SK-N-SH treated with all-trans-retinoic acid at 6 μM for 48 hours (cell line): ENCODE data around the gene FOXRED1.

Experiments used
- ATAC-seq: fragments of 200-7000 bp; cut with Tn5 transposase; 3 replicates; pipeline ENCODE4 v1.9.1; 2020; ENCODE audit warnings: mild to moderate bottlenecking, moderate library complexity
- ARNTL ChIP-seq: fragments of 450-650 bp; formaldehyde crosslinking; IDR thresholded peaks from 2 replicates; pipeline ENCODE4 v1.5.0; 2020; ENCODE audit warnings: low read depth, mild to moderate bottlenecking, moderate library complexity, borderline replicate concordance
- CSDC2 ChIP-seq: fragments of 250-450 bp; sonication (Bioruptor Pico); IDR thresholded peaks from 2 replicates; pipeline ENCODE4 v1.5.0; 2020; ENCODE audit warnings: mild to moderate bottlenecking, moderate library complexity
- ESRRG ChIP-seq: fragments of 250-450 bp; sonication (Bioruptor Pico); IDR thresholded peaks from 2 replicates; pipeline ENCODE4 v1.6.1; 2021; ENCODE audit warnings: mild to moderate bottlenecking
- GLIS3 ChIP-seq: fragments of 250-450 bp; sonication (Bioruptor Pico); IDR thresholded peaks from 2 replicates; pipeline ENCODE4 v1.5.0; 2020; ENCODE audit warnings: mild to moderate bottlenecking, moderate library complexity
- ISL1 ChIP-seq: fragments of 250-450 bp; sonication (Bioruptor Pico); IDR thresholded peaks from 2 replicates; pipeline ENCODE4 v2.1.2; 2022; ENCODE audit warnings: mild to moderate bottlenecking, moderate library complexity
- RARB ChIP-seq: fragments of 250-450 bp; sonication (Bioruptor Pico); IDR thresholded peaks from 2 replicates; pipeline ENCODE4 v1.8.0; 2021; ENCODE audit warnings: mild to moderate bottlenecking, moderate library complexity
- SNAI2 ChIP-seq: fragments of 250-450 bp; sonication (Bioruptor Pico); IDR thresholded peaks from 2 replicates; pipeline ENCODE4 v1.5.0; 2020; ENCODE audit warnings: mild to moderate bottlenecking, moderate library complexity
- TCF4 ChIP-seq: fragments of 250-450 bp; sonication (Bioruptor Pico); IDR thresholded peaks from 2 replicates; pipeline ENCODE4 v1.8.0; 2021; ENCODE audit warnings: mild to moderate bottlenecking, moderate library complexity, borderline replicate concordance
- TSHZ2 ChIP-seq: fragments of 250-450 bp; sonication (Bioruptor Pico); IDR thresholded peaks from 2 replicates; pipeline ENCODE4 v1.5.0; 2020; ENCODE audit warnings: mild to moderate bottlenecking, moderate library complexity
- ZFP3 ChIP-seq: fragments of 250-450 bp; sonication (Bioruptor Pico); IDR thresholded peaks from 2 replicates; pipeline ENCODE4 v1.5.0; 2020; ENCODE audit warnings: mild to moderate bottlenecking, moderate library complexity
- ZNF565 ChIP-seq: fragments of 450-650 bp; formaldehyde crosslinking; conservative IDR thresholded peaks from 2 replicates; pipeline ENCODE4 v1.5.0; 2020; ENCODE audit warnings: low read depth, mild to moderate bottlenecking, moderate library complexity
- ZNF70 ChIP-seq: fragments of 450-650 bp; formaldehyde crosslinking; IDR thresholded peaks from 2 replicates; pipeline ENCODE4 v1.5.0; 2020; ENCODE audit warnings: mild to moderate bottlenecking, moderate library complexity
- ZNF8 ChIP-seq: fragments of 450-650 bp; formaldehyde crosslinking; IDR thresholded peaks from 2 replicates; pipeline ENCODE4 v1.5.0; 2020; ENCODE audit warnings: mild to moderate bottlenecking, moderate library complexity
- TF ChIP-seq, protein P1 (sequence below): fragments of 250-450 bp; sonication (Bioruptor Pico); IDR thresholded peaks from 2 replicates; pipeline ENCODE4 v1.5.1; 2021; ENCODE audit warnings: mild to moderate bottlenecking, moderate library complexity
- TF ChIP-seq, protein P2 (sequence below): fragments of 250-450 bp; sonication (Bioruptor Pico); IDR thresholded peaks from 2 replicates; pipeline ENCODE4 v1.8.0; 2020; ENCODE audit warnings: mild to moderate bottlenecking, moderate library complexity, borderline replicate concordance
- TF ChIP-seq, protein P3 (sequence below): fragments of 250-450 bp; sonication (Bioruptor Pico); IDR thresholded peaks from 2 replicates; pipeline ENCODE4 v1.8.0; 2021; ENCODE audit warnings: low read depth, mild to moderate bottlenecking, moderate library complexity, borderline replicate concordance
- TF ChIP-seq, protein P4 (sequence below): fragments of 250-450 bp; sonication (Bioruptor Pico); IDR thresholded peaks from 2 replicates; pipeline ENCODE4 v1.5.1; 2020; ENCODE audit warnings: low read depth, mild to moderate bottlenecking, moderate library complexity

The FOXRED1 gene

DNA sequence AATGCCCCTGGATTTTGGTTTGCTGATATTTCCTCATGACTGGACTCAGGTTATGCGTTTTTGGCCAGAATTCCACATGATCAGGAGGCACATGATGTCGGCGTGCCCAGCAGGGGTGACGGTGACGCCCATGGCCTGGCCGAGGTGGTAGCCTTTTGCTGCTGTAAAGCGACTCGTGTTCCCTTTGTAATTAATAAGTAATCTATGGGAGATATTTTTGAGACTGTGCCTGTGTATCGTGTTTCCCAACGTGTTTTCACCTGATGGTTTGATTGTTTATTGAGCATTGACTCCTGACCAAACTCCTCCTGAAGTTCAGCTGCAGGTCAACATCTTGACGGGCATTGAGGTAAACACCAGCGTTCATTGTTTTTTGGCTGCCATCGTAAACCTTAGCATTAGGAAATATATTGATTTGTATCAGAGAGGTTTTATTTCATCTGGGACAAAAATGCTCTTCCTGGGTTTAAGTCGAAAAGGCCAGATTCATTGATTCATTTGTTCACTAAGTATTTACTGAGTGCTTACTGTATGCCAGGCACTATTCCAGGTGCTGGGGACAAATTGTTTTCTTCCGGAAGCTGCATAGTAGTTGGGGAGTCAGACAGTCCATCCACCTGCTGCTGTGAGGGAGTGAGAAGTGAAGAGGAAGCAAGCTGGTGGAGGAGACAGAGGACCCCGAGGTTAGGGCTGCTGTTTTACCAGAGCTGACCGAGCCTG lies 58.5 kb downstream of the FOXRED1 start:
- ATAC-seq = no peak
- TF ChIP-seq ISL1 (CRISPR knock-in tag) (no peak), ARNTL (CRISPR knock-in tag) (no peak), TCF4 (no peak), ZNF70 (CRISPR knock-in tag) (no peak), ZNF565 (no peak), ESRRG (no peak), ZNF8 (CRISPR knock-in tag) (no peak), SNAI2 (CRISPR knock-in tag) (no peak), ZFP3 (CRISPR knock-in tag) (no peak), RARB (CRISPR knock-in tag) (no peak), GLIS3 (CRISPR knock-in tag) (no peak), CSDC2 (CRISPR knock-in tag) (no peak), TSHZ2 (CRISPR knock-in tag) (no peak)
- TF ChIP-seq, protein P1, sequence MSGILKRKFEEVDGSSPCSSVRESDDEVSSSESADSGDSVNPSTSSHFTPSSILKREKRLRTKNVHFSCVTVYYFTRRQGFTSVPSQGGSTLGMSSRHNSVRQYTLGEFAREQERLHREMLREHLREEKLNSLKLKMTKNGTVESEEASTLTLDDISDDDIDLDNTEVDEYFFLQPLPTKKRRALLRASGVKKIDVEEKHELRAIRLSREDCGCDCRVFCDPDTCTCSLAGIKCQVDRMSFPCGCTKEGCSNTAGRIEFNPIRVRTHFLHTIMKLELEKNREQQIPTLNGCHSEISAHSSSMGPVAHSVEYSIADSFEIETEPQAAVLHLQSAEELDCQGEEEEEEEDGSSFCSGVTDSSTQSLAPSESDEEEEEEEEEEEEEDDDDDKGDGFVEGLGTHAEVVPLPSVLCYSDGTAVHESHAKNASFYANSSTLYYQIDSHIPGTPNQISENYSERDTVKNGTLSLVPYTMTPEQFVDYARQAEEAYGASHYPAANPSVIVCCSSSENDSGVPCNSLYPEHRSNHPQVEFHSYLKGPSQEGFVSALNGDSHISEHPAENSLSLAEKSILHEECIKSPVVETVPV = no peak
- TF ChIP-seq, protein P2, sequence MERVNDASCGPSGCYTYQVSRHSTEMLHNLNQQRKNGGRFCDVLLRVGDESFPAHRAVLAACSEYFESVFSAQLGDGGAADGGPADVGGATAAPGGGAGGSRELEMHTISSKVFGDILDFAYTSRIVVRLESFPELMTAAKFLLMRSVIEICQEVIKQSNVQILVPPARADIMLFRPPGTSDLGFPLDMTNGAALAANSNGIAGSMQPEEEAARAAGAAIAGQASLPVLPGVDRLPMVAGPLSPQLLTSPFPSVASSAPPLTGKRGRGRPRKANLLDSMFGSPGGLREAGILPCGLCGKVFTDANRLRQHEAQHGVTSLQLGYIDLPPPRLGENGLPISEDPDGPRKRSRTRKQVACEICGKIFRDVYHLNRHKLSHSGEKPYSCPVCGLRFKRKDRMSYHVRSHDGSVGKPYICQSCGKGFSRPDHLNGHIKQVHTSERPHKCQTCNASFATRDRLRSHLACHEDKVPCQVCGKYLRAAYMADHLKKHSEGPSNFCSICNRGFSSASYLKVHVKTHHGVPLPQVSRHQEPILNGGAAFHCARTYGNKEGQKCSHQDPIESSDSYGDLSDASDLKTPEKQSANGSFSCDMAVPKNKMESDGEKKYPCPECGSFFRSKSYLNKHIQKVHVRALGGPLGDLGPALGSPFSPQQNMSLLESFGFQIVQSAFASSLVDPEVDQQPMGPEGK (CRISPR knock-in tag) = no peak
- TF ChIP-seq, protein P3, sequence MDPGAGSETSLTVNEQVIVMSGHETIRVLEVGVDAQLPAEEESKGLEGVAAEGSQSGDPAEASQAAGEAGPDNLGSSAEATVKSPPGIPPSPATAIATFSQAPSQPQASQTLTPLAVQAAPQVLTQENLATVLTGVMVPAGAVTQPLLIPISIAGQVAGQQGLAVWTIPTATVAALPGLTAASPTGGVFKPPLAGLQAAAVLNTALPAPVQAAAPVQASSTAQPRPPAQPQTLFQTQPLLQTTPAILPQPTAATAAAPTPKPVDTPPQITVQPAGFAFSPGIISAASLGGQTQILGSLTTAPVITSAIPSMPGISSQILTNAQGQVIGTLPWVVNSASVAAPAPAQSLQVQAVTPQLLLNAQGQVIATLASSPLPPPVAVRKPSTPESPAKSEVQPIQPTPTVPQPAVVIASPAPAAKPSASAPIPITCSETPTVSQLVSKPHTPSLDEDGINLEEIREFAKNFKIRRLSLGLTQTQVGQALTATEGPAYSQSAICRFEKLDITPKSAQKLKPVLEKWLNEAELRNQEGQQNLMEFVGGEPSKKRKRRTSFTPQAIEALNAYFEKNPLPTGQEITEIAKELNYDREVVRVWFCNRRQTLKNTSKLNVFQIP = no peak
- TF ChIP-seq, protein P4, sequence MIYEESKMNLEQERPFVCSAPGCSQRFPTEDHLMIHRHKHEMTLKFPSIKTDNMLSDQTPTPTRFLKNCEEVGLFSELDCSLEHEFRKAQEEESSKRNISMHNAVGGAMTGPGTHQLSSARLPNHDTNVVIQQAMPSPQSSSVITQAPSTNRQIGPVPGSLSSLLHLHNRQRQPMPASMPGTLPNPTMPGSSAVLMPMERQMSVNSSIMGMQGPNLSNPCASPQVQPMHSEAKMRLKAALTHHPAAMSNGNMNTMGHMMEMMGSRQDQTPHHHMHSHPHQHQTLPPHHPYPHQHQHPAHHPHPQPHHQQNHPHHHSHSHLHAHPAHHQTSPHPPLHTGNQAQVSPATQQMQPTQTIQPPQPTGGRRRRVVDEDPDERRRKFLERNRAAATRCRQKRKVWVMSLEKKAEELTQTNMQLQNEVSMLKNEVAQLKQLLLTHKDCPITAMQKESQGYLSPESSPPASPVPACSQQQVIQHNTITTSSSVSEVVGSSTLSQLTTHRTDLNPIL (CRISPR knock-in tag) = no peak
